HG03135 (cell line): ENCODE measurements around the gene FKTN.

Experiments used
- ATAC-seq: cut with Tn5 transposase; IDR thresholded peaks from one replicate; pipeline ENCODE4 v1.9.1; 2021; ENCODE audit warnings: mild to moderate bottlenecking, moderate library complexity; ENCODE audit not compliant: unreplicated experiment

Gene FKTN

DNA sequence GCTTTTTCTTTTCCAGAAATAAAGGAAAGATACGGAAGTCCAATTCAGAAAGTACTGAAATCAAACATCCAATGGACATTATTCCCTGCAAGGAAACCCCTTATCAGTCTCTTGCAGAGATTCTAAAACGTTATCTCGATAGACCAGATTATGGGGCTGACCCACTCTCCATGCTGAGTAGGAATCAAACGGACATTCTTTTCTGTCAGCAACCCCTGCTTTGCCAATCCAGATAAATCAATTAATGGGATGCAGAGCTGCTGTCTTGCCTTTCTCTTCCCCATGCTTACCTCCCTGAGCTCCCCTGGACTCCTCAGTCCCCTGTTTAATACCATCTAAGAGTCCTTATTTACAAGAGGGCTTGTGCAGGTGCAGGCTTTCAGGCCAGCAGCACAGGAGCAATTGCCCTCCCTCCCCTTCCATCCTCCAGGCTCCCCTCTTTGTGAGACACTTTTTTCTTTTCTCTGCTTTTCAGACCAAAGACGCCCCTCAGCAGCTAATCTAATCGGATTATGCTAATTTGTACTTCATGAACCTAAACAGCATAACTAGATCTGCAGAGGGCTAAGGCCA is 118.5 kb downstream of the FKTN start:
- ATAC-seq: no peak

- ATAC-seq: no peak
Measured at GRCh38 chr9:105678163-105678562, 120.2 kb downstream of the FKTN start.

GRCh38 chr9:105678781-105679180 is 120.8 kb downstream of the FKTN start:
- no peak for ATAC-seq

DNA sequence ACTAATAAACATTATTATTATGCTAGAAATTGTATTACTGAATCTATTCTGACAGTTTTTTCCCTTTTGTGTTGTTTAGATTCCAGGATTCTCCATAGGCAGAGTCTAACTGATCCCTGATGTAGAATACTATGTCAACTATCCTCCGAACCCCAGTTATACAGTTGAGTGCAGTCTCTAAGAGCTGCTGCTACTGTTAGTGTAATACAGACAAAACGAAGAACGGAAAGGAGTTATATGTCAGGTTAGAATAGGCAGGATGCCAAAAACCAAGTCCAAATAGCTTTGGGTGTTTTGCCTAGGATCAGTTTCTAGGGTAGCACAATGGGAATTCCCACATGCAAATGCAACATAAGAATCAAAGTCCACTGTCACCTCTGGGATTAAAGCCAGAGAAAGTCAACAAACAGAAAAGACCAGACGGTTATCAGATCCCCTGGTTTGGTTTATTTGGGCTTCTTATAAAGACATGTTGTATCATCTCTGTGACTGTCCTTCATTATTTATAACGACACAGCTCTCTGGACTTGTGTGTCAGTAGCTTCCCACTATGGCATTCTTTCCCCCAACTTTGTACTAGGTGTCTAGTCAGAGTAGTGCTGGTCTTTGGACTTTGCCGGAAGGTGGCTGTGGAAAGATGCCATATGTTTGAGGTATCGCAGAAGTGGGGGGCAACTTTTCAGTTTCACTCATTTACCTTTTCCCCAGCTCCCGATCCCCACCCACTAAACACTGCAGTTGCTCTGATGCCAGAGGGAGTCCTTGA is 121.5 kb downstream of the FKTN start:
- no peak for ATAC-seq

- no peak for ATAC-seq
Measured at GRCh38 chr9:105681313-105681712, 123.4 kb downstream of the FKTN start.

DNA sequence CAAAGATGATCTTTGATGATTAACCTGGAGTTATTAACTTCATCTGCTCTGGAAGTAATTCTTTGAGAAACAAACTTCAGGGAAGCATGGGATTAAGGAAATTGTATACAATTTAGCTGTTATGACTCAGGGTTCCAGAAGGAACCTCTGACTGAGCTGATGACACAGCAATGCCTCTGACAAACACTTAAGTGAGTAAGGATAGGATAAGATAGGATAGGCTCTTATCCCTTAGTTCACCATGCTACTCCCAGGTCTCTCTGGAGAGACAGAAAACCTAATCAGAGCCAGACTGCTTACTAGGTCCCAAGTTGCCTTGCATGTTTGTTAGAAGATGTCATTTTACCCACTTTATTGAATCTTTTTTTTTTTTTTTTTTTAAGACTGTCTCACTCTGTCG is 123.8 kb downstream of the FKTN start:
- ATAC-seq: no peak

DNA sequence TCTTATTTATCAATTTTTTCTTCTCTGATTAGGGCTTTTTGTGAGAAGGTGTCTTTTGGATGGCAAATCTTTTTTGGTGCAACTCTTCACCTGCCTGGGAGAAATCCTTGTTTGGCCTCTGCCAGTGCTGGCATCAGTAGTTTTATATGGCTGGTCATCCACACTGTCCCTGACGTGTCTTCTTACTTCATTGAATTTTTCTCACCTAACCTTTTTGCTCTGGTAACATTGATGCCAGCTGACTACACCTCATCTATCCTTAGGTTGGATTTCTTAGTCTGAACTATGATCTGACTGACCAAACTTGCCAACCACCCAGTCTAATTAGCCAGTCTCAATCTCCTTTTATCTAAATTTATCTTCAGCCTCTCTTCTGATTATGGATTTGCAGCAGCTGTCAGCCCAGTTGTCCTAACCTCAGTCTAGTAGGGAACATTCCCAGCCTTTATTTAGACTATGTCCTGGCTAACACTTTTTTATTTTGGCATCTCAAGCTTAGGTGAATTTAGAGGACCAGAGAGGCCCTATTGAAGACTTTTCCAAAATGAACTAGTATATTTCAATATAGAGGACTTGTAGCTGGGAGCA is 125.9 kb downstream of the FKTN start:
- no peak for ATAC-seq

GRCh38 chr9:105686936-105687335 is 129.0 kb downstream of the FKTN start:
- ATAC-seq: no peak
